GM13977 (cell line): Measurements from ENCODE around the gene NARS2.

Source experiments
- DNase-seq: peaks from one replicate; pipeline ENCODE4 v3.0.0; 2012; ENCODE audit warnings: low spot score
- in situ Hi-C: fragments of 300-500 bp; cut with MboI; formaldehyde crosslinking; loops from one replicate; pipeline ENCODE4 v1.12.0; 2022; ENCODE audit warnings: low sequenced_read_pairs, low pct_unique_long_range_greater_than_20kb, mixed read lengths, inconsistent platforms; ENCODE audit not compliant: unreplicated experiment
- TF ChIP-seq, protein P1 (sequence below): IDR thresholded peaks from 2 replicates; pipeline ENCODE4 v1.5.1; 2012; ENCODE audit warnings: mild to moderate bottlenecking, control low read depth; ENCODE audit not compliant: insufficient read depth; ENCODE audit errors: extremely low read depth, missing control alignments

NARS2 gene

DNA sequence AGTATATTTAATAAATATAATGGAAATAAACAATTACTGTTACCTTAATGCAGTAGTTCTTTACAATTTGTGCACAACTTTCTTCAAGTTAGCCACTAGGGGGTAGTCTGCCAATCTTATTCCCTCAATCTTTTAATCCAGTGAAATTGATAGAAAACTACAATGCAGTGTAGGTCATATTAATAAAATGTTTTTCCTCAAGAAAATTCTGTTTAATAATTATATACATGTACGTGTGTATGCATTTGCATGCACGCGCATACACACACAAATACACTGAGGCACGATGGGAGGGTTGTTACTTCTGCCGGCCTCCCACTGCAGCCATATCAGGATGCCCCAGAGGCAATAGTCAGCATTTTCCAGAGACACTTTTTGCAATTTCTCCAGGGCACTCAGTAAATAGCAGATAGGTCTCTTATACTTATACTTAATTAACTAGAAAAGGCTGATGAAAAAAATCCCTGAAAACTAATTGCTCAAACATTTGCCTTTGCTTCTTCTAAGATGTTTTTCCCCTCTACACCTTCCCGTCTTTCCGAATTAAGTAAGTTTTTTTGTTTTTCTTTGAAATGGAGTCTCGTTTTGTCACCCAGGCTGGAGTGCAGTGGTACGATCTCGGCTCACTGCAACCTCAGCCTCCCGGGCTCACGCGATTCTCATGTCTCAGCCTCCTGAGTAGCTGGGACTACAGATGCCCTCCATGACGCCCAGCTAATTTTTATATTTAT, 160.2 kb downstream of the NARS2 start:
- in situ Hi-C loops, result loop anchor here (10.0 kb wide), 1 partner anchor 150 kb away; no protein-coding TSS in a partner anchor
- peak; percentile 25 for DNase-seq
- TF ChIP-seq, protein P1, sequence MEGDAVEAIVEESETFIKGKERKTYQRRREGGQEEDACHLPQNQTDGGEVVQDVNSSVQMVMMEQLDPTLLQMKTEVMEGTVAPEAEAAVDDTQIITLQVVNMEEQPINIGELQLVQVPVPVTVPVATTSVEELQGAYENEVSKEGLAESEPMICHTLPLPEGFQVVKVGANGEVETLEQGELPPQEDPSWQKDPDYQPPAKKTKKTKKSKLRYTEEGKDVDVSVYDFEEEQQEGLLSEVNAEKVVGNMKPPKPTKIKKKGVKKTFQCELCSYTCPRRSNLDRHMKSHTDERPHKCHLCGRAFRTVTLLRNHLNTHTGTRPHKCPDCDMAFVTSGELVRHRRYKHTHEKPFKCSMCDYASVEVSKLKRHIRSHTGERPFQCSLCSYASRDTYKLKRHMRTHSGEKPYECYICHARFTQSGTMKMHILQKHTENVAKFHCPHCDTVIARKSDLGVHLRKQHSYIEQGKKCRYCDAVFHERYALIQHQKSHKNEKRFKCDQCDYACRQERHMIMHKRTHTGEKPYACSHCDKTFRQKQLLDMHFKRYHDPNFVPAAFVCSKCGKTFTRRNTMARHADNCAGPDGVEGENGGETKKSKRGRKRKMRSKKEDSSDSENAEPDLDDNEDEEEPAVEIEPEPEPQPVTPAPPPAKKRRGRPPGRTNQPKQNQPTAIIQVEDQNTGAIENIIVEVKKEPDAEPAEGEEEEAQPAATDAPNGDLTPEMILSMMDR, result peak; percentile 51

- DNase-seq, result no peak
- in situ Hi-C loops, result no loop called here
- TF ChIP-seq, protein P1, result no peak
These were observed 166.0 kb downstream of the NARS2 start for GRCh38 chr11:78408619-78409018.

- no peak for DNase-seq
- TF ChIP-seq, protein P1, result no peak
- in situ Hi-C loops, result no loop called here
These were observed 168.0 kb downstream of the NARS2 start for GRCh38 chr11:78406568-78407196.

DNA sequence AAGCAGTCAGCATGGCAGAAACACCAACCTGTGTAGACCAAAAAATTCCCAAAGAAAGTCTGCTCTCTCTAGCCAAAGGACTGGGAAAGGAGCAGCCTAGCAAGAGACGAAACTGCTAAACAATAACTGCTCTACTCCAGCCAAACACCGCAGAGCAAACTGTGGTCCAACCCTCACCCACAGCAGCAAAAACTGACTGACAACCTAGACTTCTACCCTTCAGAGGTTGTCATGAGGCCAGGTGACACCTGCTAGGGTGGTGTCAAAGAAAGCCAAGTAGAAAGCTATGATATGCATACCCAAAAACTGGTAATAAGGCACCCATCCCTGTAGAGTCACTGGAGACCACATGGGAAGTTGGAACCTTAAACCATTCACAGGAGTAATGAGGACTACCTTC, 168.9 kb downstream of the NARS2 start:
- in situ Hi-C loops, result no loop called here
- TF ChIP-seq, protein P1, result no peak
- DNase-seq, result no peak

DNA sequence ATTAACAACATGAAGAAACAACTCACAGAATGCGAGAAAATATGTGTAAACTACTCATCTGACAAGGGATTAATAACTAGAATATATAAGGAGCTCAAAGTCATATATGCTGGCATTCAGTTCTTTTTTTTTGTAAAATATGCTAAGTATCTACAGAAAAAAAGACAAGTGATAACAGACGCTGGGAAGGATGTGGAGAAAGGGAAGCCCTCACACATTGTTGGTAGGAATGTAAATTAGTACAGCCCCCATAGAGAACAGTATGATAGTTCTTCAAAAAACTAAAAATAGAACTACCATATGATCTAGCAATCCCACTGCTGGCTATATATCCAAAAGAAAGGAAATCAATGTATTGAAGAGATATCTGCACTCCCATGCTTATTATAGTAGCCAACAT, 170.9 kb downstream of the NARS2 start:
- in situ Hi-C loops, result no loop called here
- DNase-seq, result no peak
- TF ChIP-seq, protein P1, result no peak

DNA sequence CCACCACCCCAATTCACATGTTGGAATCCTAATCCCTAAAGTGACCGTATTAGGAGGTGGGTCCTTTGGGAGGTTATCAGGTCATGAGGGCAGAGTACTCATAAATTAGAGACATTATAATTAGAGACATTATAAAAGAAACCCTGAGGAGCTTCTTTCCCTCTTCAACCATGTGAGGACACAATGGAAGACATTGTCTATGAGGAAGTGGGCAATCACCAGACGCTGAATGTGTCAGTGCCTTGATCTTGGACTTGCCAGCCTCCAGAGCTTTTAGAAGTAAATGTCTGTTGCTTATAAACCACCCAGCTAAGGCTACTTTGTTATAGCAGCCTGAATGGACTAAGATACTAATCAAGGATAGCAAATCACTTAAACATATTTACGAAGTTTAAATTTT, 171.8 kb downstream of the NARS2 start:
- no peak for DNase-seq
- in situ Hi-C loops, result no loop called here
- TF ChIP-seq, protein P1, result no peak
